ENCODE results near the gene IL3. TPM values are rescaled to one million over a fixed set of nuclear protein-coding genes. Genes with fewer than 3 reads are reported as not detected.
A peak's percentile ranks its signal among the peaks of the same experiment; 100 is the strongest.

The IL3 gene
- polyA plus RNA-seq, 1 donor: not detected

DNA sequence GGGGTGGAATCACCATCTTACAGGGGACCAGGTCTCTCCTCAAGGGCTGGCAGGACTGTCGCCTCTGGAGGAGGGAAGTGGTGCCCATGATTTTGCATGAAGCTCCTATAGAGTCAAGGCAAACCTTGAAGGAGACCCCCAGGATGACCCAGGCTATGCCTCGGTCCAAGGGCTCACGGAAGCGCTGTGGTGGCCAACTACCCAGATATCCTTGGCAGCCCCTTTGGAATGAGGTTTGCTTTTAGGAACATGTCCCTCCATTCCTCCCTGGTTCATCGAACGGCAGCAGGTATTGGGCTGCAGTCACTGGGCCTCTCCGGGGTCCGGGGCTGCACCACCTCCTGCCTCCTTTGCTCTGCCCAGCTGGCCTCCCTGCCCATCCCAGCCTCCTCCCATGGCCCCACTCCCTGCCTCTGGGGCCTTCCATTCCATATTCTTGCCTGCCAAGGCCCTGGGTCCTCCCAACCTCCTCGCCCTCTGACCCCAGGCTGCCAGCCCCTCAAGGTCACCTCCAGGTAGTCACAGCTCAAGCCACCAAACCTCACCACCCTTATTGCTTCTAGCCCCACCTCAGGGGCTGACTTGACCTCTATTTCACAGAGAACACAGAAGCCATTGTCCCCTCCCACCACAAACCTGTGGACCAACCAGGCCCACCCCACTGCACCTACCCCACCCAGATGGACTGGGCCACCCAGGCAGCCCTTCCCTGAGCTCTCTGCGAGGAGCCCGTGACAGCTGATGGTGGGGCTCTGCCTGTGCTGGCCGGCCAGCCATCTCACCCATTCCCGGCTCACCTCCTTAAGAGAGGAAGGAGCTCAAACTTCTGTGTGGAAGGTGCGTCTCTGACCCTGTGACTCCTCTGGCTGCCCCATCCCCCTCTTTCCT, 3.6 kb upstream of the IL3 start:
- Histone ChIP-seq H3K27ac (ENCODE audit: low read length) (no peak overlapping the region), H3K27me3 (ENCODE audit: control insufficient read depth, insufficient read depth, low read length) (no peaks in the 10 kb centered on the region), H3K4me3 (ENCODE audit: low read length) (no peak overlapping the region), H3K36me3 (ENCODE audit: control insufficient read depth, insufficient read depth, low read length) (no peaks in the 10 kb centered on the region), H3K4me1 (ENCODE audit: control insufficient read depth, insufficient read depth, low read length) (no peaks in the 10 kb centered on the region), H3K9me3 (ENCODE audit: control insufficient read depth, low read depth, low read length) (no peaks in the 10 kb centered on the region)
- no peak for DNase-seq
- no CpG with 5 or more reads among the region's 14 CpGs for WGBS (ENCODE audit: insufficient coverage, low lambda C conversion rate)

DNA sequence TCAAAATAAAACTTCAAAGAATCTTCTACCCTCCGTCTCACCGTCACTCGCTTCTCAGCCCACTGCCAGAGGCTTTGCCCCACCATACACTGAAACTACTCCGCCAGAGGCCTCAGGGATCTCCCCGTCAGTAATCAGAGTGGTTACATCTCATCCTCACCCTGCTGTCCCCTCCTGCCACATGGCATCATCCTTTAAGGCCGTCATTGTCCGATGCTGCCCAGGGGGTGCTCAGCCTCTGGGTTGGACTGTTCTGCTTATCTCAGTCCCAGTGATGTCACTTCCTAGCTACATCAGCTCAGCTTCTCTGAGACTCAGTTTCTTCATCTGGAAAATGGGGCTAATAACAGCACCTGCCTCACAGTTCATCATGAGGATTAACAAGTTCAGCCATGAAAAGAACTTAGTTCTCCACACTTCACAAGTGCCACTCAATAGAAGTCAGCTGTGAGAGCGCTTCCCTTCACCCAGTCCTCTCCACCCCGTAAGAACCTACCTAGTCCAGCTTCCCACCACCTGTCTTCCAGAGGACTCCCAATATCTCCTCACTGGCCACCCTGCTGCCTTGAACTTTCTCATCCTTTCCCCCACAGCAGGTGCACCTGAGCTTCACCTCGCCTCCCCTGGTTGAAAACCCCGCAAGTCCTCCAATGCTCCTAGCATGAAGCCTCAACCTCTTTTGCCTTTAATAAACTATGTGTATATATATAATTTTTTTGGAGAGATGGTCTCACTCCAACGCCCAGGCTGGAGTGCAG, 2.8 kb upstream of the IL3 start:
- H3K27ac ChIP-seq (ENCODE audit: low read length): no peak overlapping the region
- H3K27me3 ChIP-seq (ENCODE audit: control insufficient read depth, insufficient read depth, low read length): no peaks in the 10 kb centered on the region
- no peaks in the 10 kb centered on the region for H3K4me1 ChIP-seq (ENCODE audit: control insufficient read depth, insufficient read depth, low read length)
- no CpG with 5 or more reads among the region's 12 CpGs for WGBS (ENCODE audit: insufficient coverage, low lambda C conversion rate)
- H3K36me3 ChIP-seq (ENCODE audit: control insufficient read depth, insufficient read depth, low read length): no peaks in the 10 kb centered on the region
- H3K4me3 ChIP-seq (ENCODE audit: low read length): no peak overlapping the region
- DNase-seq: no peak
- no peaks in the 10 kb centered on the region for H3K9me3 ChIP-seq (ENCODE audit: control insufficient read depth, low read depth, low read length)

DNA sequence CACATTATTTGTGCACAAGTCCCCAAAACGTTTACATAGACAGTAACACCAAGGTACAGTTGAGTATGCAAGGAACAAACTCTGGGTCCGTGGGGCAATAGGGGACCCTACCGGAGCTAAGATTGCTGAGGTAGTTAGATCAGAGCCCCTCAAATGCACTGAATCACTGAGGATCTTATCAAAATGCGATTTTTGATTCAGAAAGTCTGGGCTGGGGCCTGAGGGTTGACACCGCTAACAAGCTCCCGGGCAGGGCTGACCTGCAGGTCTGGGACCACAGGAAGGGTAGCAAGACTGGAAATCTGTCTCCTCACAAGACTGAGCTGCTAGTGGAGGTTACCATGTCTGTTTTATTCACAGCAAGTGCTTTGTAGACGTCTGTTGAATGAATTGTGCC, 1.8 kb upstream of the IL3 start:
- no peak for DNase-seq
- Histone ChIP-seq H3K27ac (ENCODE audit: low read length) (no peak overlapping the region), H3K36me3 (ENCODE audit: control insufficient read depth, insufficient read depth, low read length) (no peaks in the 10 kb centered on the region), H3K4me3 (ENCODE audit: low read length) (no peak overlapping the region), H3K9me3 (ENCODE audit: control insufficient read depth, low read depth, low read length) (no peaks in the 10 kb centered on the region), H3K27me3 (ENCODE audit: control insufficient read depth, insufficient read depth, low read length) (no peaks in the 10 kb centered on the region), H3K4me1 (ENCODE audit: control insufficient read depth, insufficient read depth, low read length) (no peaks in the 10 kb centered on the region)
- 80% methylated on average over 1 of the region's 7 CpGs for WGBS (ENCODE audit: insufficient coverage, low lambda C conversion rate)

DNA sequence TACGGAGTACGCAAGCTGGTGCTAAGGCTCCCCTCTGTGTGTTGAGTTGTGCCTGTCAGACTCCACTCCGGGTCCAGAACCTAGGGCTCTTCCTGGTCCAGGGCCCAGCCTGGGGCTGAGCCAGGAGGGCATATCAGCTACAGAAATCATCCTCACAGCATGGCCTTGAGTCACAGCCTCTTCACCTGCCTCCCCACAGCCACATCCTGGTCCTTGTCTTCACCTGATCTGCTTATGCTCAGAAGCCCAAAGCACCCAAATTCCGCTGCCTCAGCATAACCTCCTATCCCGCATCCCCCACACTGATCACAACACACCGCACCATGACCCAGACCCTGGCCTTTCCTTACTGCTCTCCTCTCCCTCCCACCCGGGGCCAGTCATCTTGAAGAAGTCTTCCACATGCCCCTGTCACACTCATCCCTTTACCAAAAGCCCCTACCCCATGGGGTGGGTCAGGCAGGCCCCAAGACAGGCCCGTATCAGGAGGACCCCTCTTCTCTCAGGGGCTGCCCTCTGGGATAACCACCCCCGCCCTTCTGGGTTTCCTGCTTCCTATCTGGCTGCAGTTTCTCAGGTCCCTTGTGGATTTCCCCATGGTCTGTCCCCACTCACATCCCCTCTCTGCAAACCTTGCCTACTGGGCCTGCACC, 1.3 kb upstream of the IL3 start:
- H3K27me3 ChIP-seq (ENCODE audit: control insufficient read depth, insufficient read depth, low read length): no peaks in the 10 kb centered on the region
- H3K9me3 ChIP-seq (ENCODE audit: control insufficient read depth, low read depth, low read length): no peaks in the 10 kb centered on the region
- H3K4me1 ChIP-seq (ENCODE audit: control insufficient read depth, insufficient read depth, low read length): no peaks in the 10 kb centered on the region
- no peak overlapping the region for H3K27ac ChIP-seq (ENCODE audit: low read length)
- H3K4me3 ChIP-seq (ENCODE audit: low read length): no peak overlapping the region
- DNase-seq: no peak
- no CpG with 5 or more reads among the region's 9 CpGs for WGBS (ENCODE audit: insufficient coverage, low lambda C conversion rate)
- H3K36me3 ChIP-seq (ENCODE audit: control insufficient read depth, insufficient read depth, low read length): no peaks in the 10 kb centered on the region

DNA sequence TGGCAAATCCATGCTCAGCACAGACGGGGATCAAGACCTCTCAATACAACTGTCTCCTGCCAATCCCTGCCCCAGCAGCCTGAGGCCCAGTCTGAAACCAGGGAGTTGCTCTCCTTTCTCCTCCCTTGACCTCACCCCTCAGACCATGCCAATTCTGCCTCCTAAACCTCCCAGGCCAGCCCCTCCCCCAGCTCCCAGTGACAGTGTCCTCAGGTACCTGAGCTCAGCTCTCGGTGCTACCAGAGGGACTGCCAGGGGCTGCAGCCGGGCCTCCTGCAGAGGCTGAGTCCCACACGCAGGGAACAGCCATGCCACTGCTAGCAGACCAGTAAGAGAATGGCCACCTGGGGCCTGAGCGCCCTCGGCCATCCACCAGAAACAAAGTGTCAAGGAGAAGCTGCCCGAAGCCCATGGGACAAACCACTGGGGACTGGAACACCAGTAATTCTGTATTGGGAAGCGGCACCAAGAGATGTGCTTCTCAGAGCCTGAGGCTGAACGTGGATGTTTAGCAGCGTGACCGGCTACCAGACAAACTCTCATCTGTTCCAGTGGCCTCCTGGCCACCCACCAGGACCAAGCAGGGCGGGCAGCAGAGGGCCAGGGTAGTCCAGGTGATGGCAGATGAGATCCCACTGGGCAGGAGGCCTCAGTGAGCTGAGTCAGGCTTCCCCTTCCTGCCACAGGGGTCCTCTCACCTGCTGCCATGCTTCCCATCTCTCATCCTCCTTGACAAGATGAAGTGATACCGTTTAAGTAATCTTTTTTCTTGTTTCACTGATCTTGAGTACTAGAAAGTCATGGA, 557 bp upstream of the IL3 start:
- Histone ChIP-seq H3K9me3 (ENCODE audit: control insufficient read depth, low read depth, low read length) (no peaks in the 10 kb centered on the region), H3K27me3 (ENCODE audit: control insufficient read depth, insufficient read depth, low read length) (no peaks in the 10 kb centered on the region), H3K4me3 (ENCODE audit: low read length) (no peak overlapping the region), H3K4me1 (ENCODE audit: control insufficient read depth, insufficient read depth, low read length) (no peaks in the 10 kb centered on the region), H3K36me3 (ENCODE audit: control insufficient read depth, insufficient read depth, low read length) (no peaks in the 10 kb centered on the region), H3K27ac (ENCODE audit: low read length) (no peak overlapping the region)
- no peak for DNase-seq
- no CpG with 5 or more reads among the region's 13 CpGs for WGBS (ENCODE audit: insufficient coverage, low lambda C conversion rate)

DNA sequence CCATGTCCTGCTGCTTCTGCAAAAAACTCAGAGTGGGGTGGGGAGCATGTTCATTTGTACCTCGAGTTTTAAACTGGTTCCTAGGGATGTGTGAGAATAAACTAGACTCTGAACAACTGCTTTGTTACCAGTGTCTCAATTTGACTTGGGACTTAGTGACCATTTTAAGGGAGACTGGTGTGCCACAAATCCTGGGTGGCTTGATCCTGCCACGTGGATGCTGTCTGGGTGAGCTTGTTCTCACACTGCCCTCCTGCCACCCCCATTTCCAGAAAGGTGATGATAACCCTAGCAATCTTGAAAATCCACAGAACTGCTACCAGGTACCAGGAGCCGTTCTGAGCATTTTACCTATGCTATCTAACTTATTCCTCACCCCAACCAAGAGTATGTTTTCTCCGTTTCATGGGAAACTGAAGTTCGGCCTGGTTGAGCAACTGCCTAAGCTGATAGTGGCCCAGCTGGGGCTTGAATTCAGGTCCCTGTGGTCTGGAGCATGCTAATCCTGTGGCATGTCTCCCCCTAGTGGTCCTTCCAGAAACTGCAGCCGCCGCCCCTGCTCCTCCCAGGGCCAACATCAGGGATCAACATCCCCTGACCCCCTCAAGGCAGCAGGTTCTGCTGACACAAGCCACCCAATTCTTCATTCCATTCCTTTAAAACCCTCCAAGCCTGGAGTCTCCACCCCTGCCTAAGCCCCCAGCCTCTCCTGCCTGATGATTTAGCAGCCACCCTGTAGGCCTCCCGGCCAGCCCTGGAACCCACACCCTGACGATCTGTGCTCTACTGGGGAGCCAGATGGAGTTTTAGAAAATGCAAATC, 2.8 kb downstream of the IL3 start:
- H3K36me3 ChIP-seq (ENCODE audit: control insufficient read depth, insufficient read depth, low read length): no peaks in the 10 kb centered on the region
- DNase-seq: peak; percentile 37 to 44
- no peak overlapping the region for H3K4me3 ChIP-seq (ENCODE audit: low read length)
- no peaks in the 10 kb centered on the region for H3K4me1 ChIP-seq (ENCODE audit: control insufficient read depth, insufficient read depth, low read length)
- no peaks in the 10 kb centered on the region for H3K27me3 ChIP-seq (ENCODE audit: control insufficient read depth, insufficient read depth, low read length)
- WGBS (ENCODE audit: insufficient coverage, low lambda C conversion rate): no CpG with 5 or more reads among the region's 9 CpGs
- H3K27ac ChIP-seq (ENCODE audit: low read length): no peak overlapping the region
- no peaks in the 10 kb centered on the region for H3K9me3 ChIP-seq (ENCODE audit: control insufficient read depth, low read depth, low read length)

DNA sequence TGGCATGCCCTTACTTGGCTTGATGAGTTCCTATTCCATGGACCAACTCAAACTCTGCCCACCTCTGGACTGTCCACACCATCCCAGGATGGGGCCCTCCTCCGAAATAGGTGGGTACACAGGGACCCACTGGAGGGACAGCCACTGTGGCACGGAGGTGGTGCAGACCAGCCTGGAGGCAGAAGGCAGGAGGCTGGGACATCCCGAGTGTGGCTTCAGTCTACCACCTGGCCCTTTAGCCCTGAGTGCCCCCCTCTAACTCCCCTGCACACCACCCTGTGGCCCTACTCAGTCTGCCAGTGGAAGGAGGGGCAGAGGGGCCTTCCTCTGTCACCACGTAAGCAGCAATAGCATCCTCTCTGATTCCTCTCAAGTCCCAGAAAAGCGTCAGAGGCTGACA, 3.7 kb downstream of the IL3 start:
- Histone ChIP-seq H3K27me3 (ENCODE audit: control insufficient read depth, insufficient read depth, low read length) (no peaks in the 10 kb centered on the region), H3K9me3 (ENCODE audit: control insufficient read depth, low read depth, low read length) (no peaks in the 10 kb centered on the region), H3K4me3 (ENCODE audit: low read length) (no peak overlapping the region), H3K27ac (ENCODE audit: low read length) (no peak overlapping the region), H3K4me1 (ENCODE audit: control insufficient read depth, insufficient read depth, low read length) (no peaks in the 10 kb centered on the region), H3K36me3 (ENCODE audit: control insufficient read depth, insufficient read depth, low read length) (no peaks in the 10 kb centered on the region)
- no CpG with 5 or more reads among the region's 5 CpGs for WGBS (ENCODE audit: insufficient coverage, low lambda C conversion rate)
- no peak for DNase-seq

DNA sequence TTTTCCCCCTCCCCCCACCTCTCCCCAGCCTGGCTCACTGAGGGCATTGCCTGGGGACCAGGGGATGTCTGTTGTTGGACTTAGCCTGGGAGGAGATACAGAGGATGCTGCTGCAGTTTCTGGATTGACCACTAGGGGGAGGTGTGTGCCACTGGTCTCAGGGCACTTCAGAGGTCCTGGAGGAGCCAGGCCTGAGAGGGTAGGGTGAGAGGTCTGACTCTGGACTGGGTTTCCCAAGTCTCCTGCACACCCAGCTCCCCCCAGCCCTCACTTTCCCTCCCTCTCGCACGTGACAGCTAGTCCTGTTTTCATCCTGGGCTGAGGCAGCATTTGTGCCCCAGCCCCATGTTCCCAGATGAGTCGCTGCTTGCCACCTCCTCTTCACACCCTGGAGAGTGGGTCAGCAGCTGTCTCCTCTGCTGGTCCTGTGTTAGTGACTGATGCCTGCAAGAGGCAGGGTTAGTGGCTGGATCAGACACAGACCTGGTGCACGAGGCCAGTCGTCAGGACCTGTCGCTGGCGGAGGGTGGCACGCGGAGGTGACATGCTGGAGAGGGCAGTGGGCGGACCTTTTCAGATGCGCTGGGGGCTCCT, 4.4 kb downstream of the IL3 start:
- Histone ChIP-seq H3K27me3 (ENCODE audit: control insufficient read depth, insufficient read depth, low read length) (no peaks in the 10 kb centered on the region), H3K4me3 (ENCODE audit: low read length) (no peak overlapping the region), H3K9me3 (ENCODE audit: control insufficient read depth, low read depth, low read length) (no peaks in the 10 kb centered on the region), H3K4me1 (ENCODE audit: control insufficient read depth, insufficient read depth, low read length) (no peaks in the 10 kb centered on the region), H3K36me3 (ENCODE audit: control insufficient read depth, insufficient read depth, low read length) (no peaks in the 10 kb centered on the region), H3K27ac (ENCODE audit: low read length) (no peak overlapping the region)
- peak; percentile 44 to 53 for DNase-seq
- WGBS (ENCODE audit: insufficient coverage, low lambda C conversion rate): no CpG with 5 or more reads among the region's 11 CpGs

DNA sequence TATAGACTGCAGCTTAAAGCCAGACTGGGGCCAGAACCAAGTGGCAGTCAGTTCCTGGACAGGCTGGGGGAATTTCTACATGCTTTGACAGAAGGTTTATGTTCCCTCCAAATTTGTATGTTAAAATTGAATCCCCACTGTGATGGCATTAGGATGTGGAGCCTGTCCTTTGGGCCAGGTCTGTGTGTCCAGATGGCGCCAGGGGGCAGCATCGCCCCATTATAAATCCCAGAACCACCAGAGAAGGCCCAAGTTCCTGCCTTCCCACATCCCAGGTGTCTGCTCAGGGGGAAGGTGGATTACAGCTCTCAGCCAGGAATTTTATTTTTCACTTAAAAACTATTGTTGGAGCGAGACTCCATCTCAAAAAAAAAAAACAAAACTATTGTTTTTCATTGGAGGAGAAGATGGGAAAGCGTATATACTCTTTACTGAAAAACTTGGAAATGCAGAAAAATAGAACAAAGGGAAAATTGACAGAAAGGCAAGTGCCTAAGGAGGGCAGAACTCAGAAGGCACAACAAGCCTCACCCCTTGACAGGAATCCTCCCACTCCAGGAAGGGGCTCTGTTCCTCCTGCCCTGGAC, 5.0 kb downstream of the IL3 start:
- Histone ChIP-seq H3K4me3 (ENCODE audit: low read length) (no peak overlapping the region), H3K27ac (ENCODE audit: low read length) (no peak overlapping the region), H3K9me3 (ENCODE audit: control insufficient read depth, low read depth, low read length) (no peaks in the 10 kb centered on the region), H3K27me3 (ENCODE audit: control insufficient read depth, insufficient read depth, low read length) (no peaks in the 10 kb centered on the region), H3K4me1 (ENCODE audit: control insufficient read depth, insufficient read depth, low read length) (no peaks in the 10 kb centered on the region), H3K36me3 (ENCODE audit: control insufficient read depth, insufficient read depth, low read length) (no peaks in the 10 kb centered on the region)
- DNase-seq: peak; percentile 11 to 29
- 73% methylated on average over 2 of the region's 4 CpGs for WGBS (ENCODE audit: insufficient coverage, low lambda C conversion rate)
